GM21381 (cell line): ENCODE data around the gene SUPT3H.

Experiments used
- ATAC-seq: cut with Tn5 transposase; IDR thresholded peaks from one replicate; pipeline ENCODE4 v1.9.1; 2021; ENCODE audit warnings: mild to moderate bottlenecking, moderate library complexity; ENCODE audit not compliant: unreplicated experiment

The SUPT3H gene

GRCh38 chr6:45394586-45395095 lies 16.9 kb upstream of the SUPT3H start:
- ATAC-seq: no peak

GRCh38 chr6:45388328-45388727 lies 10.6 kb upstream of the SUPT3H start:
- ATAC-seq: no peak

- no peak for ATAC-seq
These were observed 9.5 kb upstream of the SUPT3H start for GRCh38 chr6:45387236-45387635.

- no peak for ATAC-seq
These were observed 8.8 kb upstream of the SUPT3H start for GRCh38 chr6:45386501-45386900.

GRCh38 chr6:45382391-45382790 lies 4.7 kb upstream of the SUPT3H start:
- no peak for ATAC-seq

- ATAC-seq: peak; percentile 33
These were observed 696 bp upstream of the SUPT3H start for GRCh38 chr6:45378334-45378926.

GRCh38 chr6:45377043-45377553 lies 636 bp downstream of the SUPT3H start:
- ATAC-seq: peak; percentile 7

GRCh38 chr6:45376310-45377042 lies 1.3 kb downstream of the SUPT3H start:
- no peak for ATAC-seq

- ATAC-seq: no peak
These were observed 2.3 kb downstream of the SUPT3H start for GRCh38 chr6:45375449-45375848.

GRCh38 chr6:45371924-45372573 lies 5.7 kb downstream of the SUPT3H start:
- no peak for ATAC-seq

GRCh38 chr6:45369870-45370269 lies 7.9 kb downstream of the SUPT3H start:
- ATAC-seq: no peak

GRCh38 chr6:45367999-45368398 lies 9.7 kb downstream of the SUPT3H start:
- no peak for ATAC-seq

- ATAC-seq: no peak
These were observed 11.2 kb downstream of the SUPT3H start for GRCh38 chr6:45366534-45366933.

GRCh38 chr6:45365036-45365435 lies 12.7 kb downstream of the SUPT3H start:
- ATAC-seq: no peak

GRCh38 chr6:45364466-45364865 lies 13.3 kb downstream of the SUPT3H start:
- no peak for ATAC-seq

GRCh38 chr6:45353654-45354053 lies 24.1 kb downstream of the SUPT3H start:
- no peak for ATAC-seq

- ATAC-seq: no peak
These were observed 26.1 kb downstream of the SUPT3H start for GRCh38 chr6:45351667-45352066.

GRCh38 chr6:45351076-45351475 lies 26.7 kb downstream of the SUPT3H start:
- no peak for ATAC-seq

- ATAC-seq: no peak
These were observed 27.5 kb downstream of the SUPT3H start for GRCh38 chr6:45350186-45350710.

- ATAC-seq: no peak
These were observed 32.8 kb downstream of the SUPT3H start for GRCh38 chr6:45344900-45345299.

GRCh38 chr6:45328523-45328922 lies 49.2 kb downstream of the SUPT3H start:
- ATAC-seq: no peak
